ENCODE data around the gene TMEM273.

The TMEM273 gene

GRCh38 chr10:49187950-49188761, at the start of gene TMEM273:
TSS of gene TMEM273 (minus strand) at chr10:49188391. CDS start at chr10:49188336, 55 bp downstream.
- no peak for DNase-seq (ENCODE audit: low spot score)
- ChIA-PET CTCF (no interaction called here), POLR2A (ENCODE audit: low non-redundant PET) (no interaction called here)
- TF ChIP-seq CTCF (conservative IDR thresholded peaks at IDR 0.05; ENCODE audit: low read depth): no peak
- H3K27ac ChIP-seq: no peak within 1 kb of the TSS

- H3K27ac ChIP-seq: no peak overlapping the region
- ChIA-PET POLR2A (ENCODE audit: low non-redundant PET) (no interaction called here), CTCF (interaction anchor here (1.0 kb wide), 1 partner anchor 582 kb away, joined by 3 read pairs; no protein-coding TSS in a partner anchor)
- TF ChIP-seq CTCF (conservative IDR thresholded peaks at IDR 0.05; ENCODE audit: low read depth): no peak
- no peak for DNase-seq (ENCODE audit: low spot score)
Measured at GRCh38 chr10:49237985-49238384, 49.8 kb upstream of the TMEM273 start.

GRCh38 chr10:49235392-49235791, 47.2 kb upstream of the TMEM273 start:
- POLR2A ChIA-PET (ENCODE audit: low non-redundant PET): no interaction called here
- DNase-seq (ENCODE audit: low spot score): no peak
- CTCF ChIA-PET: no interaction called here
- no peak for TF ChIP-seq CTCF (conservative IDR thresholded peaks at IDR 0.05; ENCODE audit: low read depth)
- no peak overlapping the region for H3K27ac ChIP-seq

GRCh38 chr10:49231086-49231820, 43.1 kb upstream of the TMEM273 start:
- TF ChIP-seq CTCF (conservative IDR thresholded peaks at IDR 0.05; ENCODE audit: low read depth): no peak
- no peak overlapping the region for H3K27ac ChIP-seq
- no peak for DNase-seq (ENCODE audit: low spot score)
- POLR2A ChIA-PET (ENCODE audit: low non-redundant PET): no interaction called here
- CTCF ChIA-PET: no interaction called here

- no peak for DNase-seq (ENCODE audit: low spot score)
- ChIA-PET POLR2A (ENCODE audit: low non-redundant PET) (no interaction called here), CTCF (no interaction called here)
- TF ChIP-seq CTCF (conservative IDR thresholded peaks at IDR 0.05; ENCODE audit: low read depth): no peak
- H3K27ac ChIP-seq: no peak overlapping the region
Measured at GRCh38 chr10:49230004-49230403, 41.8 kb upstream of the TMEM273 start.

- no peak for TF ChIP-seq CTCF (conservative IDR thresholded peaks at IDR 0.05; ENCODE audit: low read depth)
- no peak overlapping the region for H3K27ac ChIP-seq
- ChIA-PET CTCF (no interaction called here), POLR2A (ENCODE audit: low non-redundant PET) (no interaction called here)
- DNase-seq (ENCODE audit: low spot score): no peak
Measured at GRCh38 chr10:49228677-49229076, 40.5 kb upstream of the TMEM273 start.

Measured in RWPE1 (cell line).